SJCRH30 (cell line): ENCODE results near the gene THOC3. TPM values are rescaled to one million over a fixed set of nuclear protein-coding genes. Genes with fewer than 3 reads are reported as not detected.
A peak's percentile ranks its signal among the peaks of the same experiment; 100 is the strongest.
"Not testable (repeated sequence)": the region's sequence is repeated elsewhere in the genome, so short reads cannot be mapped to it uniquely, and the experiment has no call there.

ENCODE experiments used
- DNase-seq, 2 experiments: peaks; one replicate each; pipeline ENCODE4 v3.0.0-alpha.2; 2015 to 2020
- H3K27ac ChIP-seq: fragments of 250-450 bp; sonication (Bioruptor Pico); 2 replicates; pipeline ENCODE4 v1.5.1; 2020; ENCODE audit warnings: mild to moderate bottlenecking, moderate library complexity
- H3K27me3 ChIP-seq: fragments of 250-450 bp; sonication (Bioruptor Pico); 2 replicates; pipeline ENCODE4 v1.5.1; 2020; ENCODE audit warnings: mild to moderate bottlenecking, moderate library complexity
- H3K36me3 ChIP-seq: fragments of 250-450 bp; sonication (Bioruptor Pico); 2 replicates; pipeline ENCODE4 v1.5.1; 2020; ENCODE audit warnings: mild to moderate bottlenecking, moderate library complexity
- H3K4me1 ChIP-seq: fragments of 250-450 bp; sonication (Bioruptor Pico); 2 replicates; pipeline ENCODE4 v1.5.1; 2020; ENCODE audit warnings: mild to moderate bottlenecking, moderate library complexity
- H3K4me3 ChIP-seq: fragments of 250-450 bp; sonication (Bioruptor Pico); 2 replicates; pipeline ENCODE4 v1.5.1; 2020; ENCODE audit warnings: mild to moderate bottlenecking, moderate library complexity
- H3K9me3 ChIP-seq: fragments of 250-450 bp; sonication (Bioruptor Pico); replicated peaks from 2 replicates; pipeline ENCODE4 v1.5.1; 2020; ENCODE audit warnings: mild to moderate bottlenecking, moderate library complexity
- total RNA-seq: library from RNA; depleted of rRNA; stranded (reverse); fragments of >200 nt; shearing (Covaris generic); gene quantifications from 2 replicates; pipeline ENCODE4 v1.2.3, GENCODE V29; 2014; rRNA removed

Gene THOC3
- 102 and 111 TPM in 2 replicates for total RNA-seq

GRCh38 chr5:175967471-175968372, at the start of gene THOC3:
Gene THOC3 (minus strand): TSS chr5:175968315. CDS start chr5:175968208, 107 bp downstream.
- H3K27ac ChIP-seq, H3K36me3 ChIP-seq, H3K9me3 ChIP-seq, H3K4me1 ChIP-seq, H3K27me3 ChIP-seq: not testable (repeated sequence)
- peak; percentile 68 to 83 for DNase-seq
- H3K4me3 ChIP-seq, result peak within 1 kb of the TSS; percentile 97

GRCh38 chr5:176017324-176017723, 49.2 kb upstream of the THOC3 start:
- DNase-seq, H3K9me3 ChIP-seq, H3K27me3 ChIP-seq, H3K27ac ChIP-seq, H3K4me1 ChIP-seq, H3K36me3 ChIP-seq, H3K4me3 ChIP-seq: not testable (repeated sequence)

- not testable (repeated sequence) for H3K36me3 ChIP-seq, H3K27ac ChIP-seq, H3K9me3 ChIP-seq, H3K4me1 ChIP-seq, H3K27me3 ChIP-seq, DNase-seq, H3K4me3 ChIP-seq
These were observed 46.2 kb upstream of the THOC3 start for GRCh38 chr5:176014360-176014759.

GRCh38 chr5:176011088-176011487, 43.0 kb upstream of the THOC3 start:
- not testable (repeated sequence) for H3K27me3 ChIP-seq, H3K36me3 ChIP-seq, H3K4me3 ChIP-seq, DNase-seq, H3K4me1 ChIP-seq, H3K9me3 ChIP-seq, H3K27ac ChIP-seq

- H3K4me3 ChIP-seq, DNase-seq, H3K27me3 ChIP-seq, H3K36me3 ChIP-seq, H3K27ac ChIP-seq, H3K4me1 ChIP-seq, H3K9me3 ChIP-seq: not testable (repeated sequence)
These were observed 42.1 kb upstream of the THOC3 start for GRCh38 chr5:176010202-176010601.

GRCh38 chr5:176007220-176007619, 39.1 kb upstream of the THOC3 start:
- not testable (repeated sequence) for H3K4me1 ChIP-seq, H3K36me3 ChIP-seq, H3K4me3 ChIP-seq, DNase-seq, H3K9me3 ChIP-seq, H3K27ac ChIP-seq, H3K27me3 ChIP-seq

GRCh38 chr5:176006819-176007218, 38.7 kb upstream of the THOC3 start:
- not testable (repeated sequence) for H3K9me3 ChIP-seq, H3K4me1 ChIP-seq, H3K27me3 ChIP-seq, H3K27ac ChIP-seq, H3K36me3 ChIP-seq, H3K4me3 ChIP-seq, DNase-seq

GRCh38 chr5:175997979-175998378, 29.9 kb upstream of the THOC3 start:
- H3K27me3 ChIP-seq, H3K36me3 ChIP-seq, DNase-seq, H3K4me3 ChIP-seq, H3K4me1 ChIP-seq, H3K27ac ChIP-seq, H3K9me3 ChIP-seq: not testable (repeated sequence)

GRCh38 chr5:175997495-175997894, 29.4 kb upstream of the THOC3 start:
- not testable (repeated sequence) for H3K4me3 ChIP-seq, H3K4me1 ChIP-seq, H3K27me3 ChIP-seq, H3K27ac ChIP-seq, H3K36me3 ChIP-seq, DNase-seq, H3K9me3 ChIP-seq

GRCh38 chr5:175996791-175997190, 28.7 kb upstream of the THOC3 start:
- H3K27me3 ChIP-seq, H3K36me3 ChIP-seq, DNase-seq, H3K9me3 ChIP-seq, H3K4me1 ChIP-seq, H3K4me3 ChIP-seq, H3K27ac ChIP-seq: not testable (repeated sequence)

GRCh38 chr5:175995506-175995905, 27.4 kb upstream of the THOC3 start:
- not testable (repeated sequence) for H3K27ac ChIP-seq, H3K4me1 ChIP-seq, H3K9me3 ChIP-seq, DNase-seq, H3K27me3 ChIP-seq, H3K4me3 ChIP-seq, H3K36me3 ChIP-seq

- H3K27me3 ChIP-seq, H3K36me3 ChIP-seq, H3K4me3 ChIP-seq, H3K27ac ChIP-seq, H3K9me3 ChIP-seq, DNase-seq, H3K4me1 ChIP-seq: not testable (repeated sequence)
These were observed 11.4 kb upstream of the THOC3 start for GRCh38 chr5:175979371-175979995.

GRCh38 chr5:175968381-175968780, 266 bp upstream of the THOC3 start:
- not testable (repeated sequence) for H3K9me3 ChIP-seq, H3K36me3 ChIP-seq, H3K4me3 ChIP-seq

GRCh38 chr5:175962329-175962728, 5.8 kb downstream of the THOC3 start:
- DNase-seq, H3K9me3 ChIP-seq, H3K27ac ChIP-seq, H3K4me1 ChIP-seq, H3K27me3 ChIP-seq, H3K4me3 ChIP-seq, H3K36me3 ChIP-seq: not testable (repeated sequence)

More at GRCh38 chr5:175968381-175968780, 266 bp upstream of the THOC3 start:
- not testable (repeated sequence) for H3K27ac ChIP-seq, DNase-seq, H3K4me1 ChIP-seq, H3K27me3 ChIP-seq

GRCh38 chr5:175960228-175960627, 7.9 kb downstream of the THOC3 start:
- DNase-seq, H3K9me3 ChIP-seq, H3K4me3 ChIP-seq, H3K27me3 ChIP-seq, H3K27ac ChIP-seq, H3K4me1 ChIP-seq, H3K36me3 ChIP-seq: not testable (repeated sequence)

- H3K27ac ChIP-seq, H3K36me3 ChIP-seq, H3K4me1 ChIP-seq, H3K4me3 ChIP-seq, H3K9me3 ChIP-seq, DNase-seq, H3K27me3 ChIP-seq: not testable (repeated sequence)
These were observed 9.6 kb downstream of the THOC3 start for GRCh38 chr5:175958515-175958914.
